Parathyroid adenoma (tissue), 2 donors: Measurements from ENCODE around the gene LPAR3.

ENCODE experiments used
- H2AFZ ChIP-seq: fragments of 300-600 bp; sonication (generic); one replicate; pipeline ENCODE4 v1.7.0; 2017; ENCODE audit warnings: antibody characterized with exemption, mild to moderate bottlenecking
- H3K27ac ChIP-seq: fragments of 300-600 bp; sonication (generic); one replicate; pipeline ENCODE4 v1.7.0; 2017
- H3K27me3 ChIP-seq: fragments of 300-600 bp; sonication (generic); one replicate; pipeline ENCODE4 v1.7.0; 2017; ENCODE audit warnings: low read length; ENCODE audit not compliant: control insufficient read depth, insufficient read depth
- H3K36me3 ChIP-seq: fragments of 300-600 bp; sonication (generic); one replicate; pipeline ENCODE4 v1.7.0; 2017; ENCODE audit warnings: low read length; ENCODE audit not compliant: control insufficient read depth, insufficient read depth
- H3K4me1 ChIP-seq: fragments of 300-600 bp; sonication (generic); one replicate; pipeline ENCODE4 v1.7.0; 2017; ENCODE audit warnings: control low read depth
- H3K4me2 ChIP-seq: fragments of 300-600 bp; sonication (generic); one replicate; pipeline ENCODE4 v1.7.0; 2017; ENCODE audit warnings: low read length
- H3K4me3 ChIP-seq: fragments of 300-600 bp; sonication (generic); one replicate; pipeline ENCODE4 v1.7.0; 2017; ENCODE audit warnings: low read depth, low read length
- H3K79me2 ChIP-seq: fragments of 300-600 bp; sonication (generic); one replicate; pipeline ENCODE4 v1.7.0; 2017; ENCODE audit warnings: control low read depth
- H3K9ac ChIP-seq: fragments of 300-600 bp; sonication (generic); one replicate; pipeline ENCODE4 v1.7.0; 2017; ENCODE audit warnings: mild to moderate bottlenecking
- H3K9me3 ChIP-seq: fragments of 300-600 bp; sonication (generic); one replicate; pipeline ENCODE4 v1.7.0; 2017; ENCODE audit warnings: low read length; ENCODE audit not compliant: control insufficient read depth
- TF ChIP-seq, protein P1 (sequence below): fragments of 300-600 bp; sonication (generic); IDR thresholded peaks from one replicate; pipeline ENCODE4 v1.7.0; 2017; ENCODE audit warnings: antibody characterized with exemption, mild to moderate bottlenecking
- donor health status: primary hyperparathyroidism.

The LPAR3 gene

DNA sequence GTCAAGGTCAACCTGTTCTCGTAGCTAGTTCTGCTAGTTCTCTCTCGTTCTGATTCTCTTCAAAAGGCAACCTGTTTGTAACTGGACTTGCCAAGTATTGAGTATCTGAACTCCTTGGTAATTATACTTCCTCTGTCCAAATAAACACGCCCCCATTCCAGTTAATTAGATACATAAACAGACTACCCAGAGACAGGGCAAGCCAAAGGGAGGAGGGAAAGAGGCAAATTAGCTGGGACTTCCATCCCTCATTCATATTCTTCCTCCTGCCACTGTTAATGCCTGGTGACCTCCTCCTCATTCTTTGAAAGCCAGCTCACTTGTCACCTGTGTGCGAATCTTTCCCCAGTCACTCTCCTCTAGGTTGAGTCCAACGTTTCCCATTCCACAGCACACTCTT is 62.9 kb downstream of the LPAR3 start:
- TF ChIP-seq, protein P1, sequence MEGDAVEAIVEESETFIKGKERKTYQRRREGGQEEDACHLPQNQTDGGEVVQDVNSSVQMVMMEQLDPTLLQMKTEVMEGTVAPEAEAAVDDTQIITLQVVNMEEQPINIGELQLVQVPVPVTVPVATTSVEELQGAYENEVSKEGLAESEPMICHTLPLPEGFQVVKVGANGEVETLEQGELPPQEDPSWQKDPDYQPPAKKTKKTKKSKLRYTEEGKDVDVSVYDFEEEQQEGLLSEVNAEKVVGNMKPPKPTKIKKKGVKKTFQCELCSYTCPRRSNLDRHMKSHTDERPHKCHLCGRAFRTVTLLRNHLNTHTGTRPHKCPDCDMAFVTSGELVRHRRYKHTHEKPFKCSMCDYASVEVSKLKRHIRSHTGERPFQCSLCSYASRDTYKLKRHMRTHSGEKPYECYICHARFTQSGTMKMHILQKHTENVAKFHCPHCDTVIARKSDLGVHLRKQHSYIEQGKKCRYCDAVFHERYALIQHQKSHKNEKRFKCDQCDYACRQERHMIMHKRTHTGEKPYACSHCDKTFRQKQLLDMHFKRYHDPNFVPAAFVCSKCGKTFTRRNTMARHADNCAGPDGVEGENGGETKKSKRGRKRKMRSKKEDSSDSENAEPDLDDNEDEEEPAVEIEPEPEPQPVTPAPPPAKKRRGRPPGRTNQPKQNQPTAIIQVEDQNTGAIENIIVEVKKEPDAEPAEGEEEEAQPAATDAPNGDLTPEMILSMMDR: no peak
- Histone ChIP-seq H3K27me3 (no peaks in the 10 kb centered on the region), H3K4me3 (no peak overlapping the region), H3K36me3 (no peaks in the 10 kb centered on the region), H3K27ac (no peak overlapping the region), H3K9me3 (no peaks in the 10 kb centered on the region), H3K4me1 (no peaks in the 10 kb centered on the region), H3K4me2 (no peak overlapping the region), H3K9ac (no peak overlapping the region), H2AFZ (no peak overlapping the region), H3K79me2 (no peaks in the 10 kb centered on the region)

DNA sequence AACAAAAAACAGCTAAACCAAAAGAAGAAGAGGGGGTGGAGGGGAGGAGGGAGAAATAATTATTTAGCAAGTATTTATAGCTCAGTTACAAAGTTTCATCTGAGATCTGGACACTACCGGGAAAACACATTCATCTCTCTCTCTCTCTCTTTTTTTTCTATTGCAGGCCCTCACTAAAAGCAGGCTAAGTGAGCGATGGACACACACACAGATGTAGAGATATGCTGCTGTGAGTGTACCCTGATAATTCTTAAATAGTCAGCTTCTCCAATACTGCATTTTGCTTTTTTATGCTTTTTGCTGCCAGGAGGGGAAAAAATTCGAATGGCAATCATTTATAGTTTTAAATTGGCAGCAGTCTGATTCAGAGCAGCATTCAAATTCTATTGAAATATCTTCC is 65.0 kb downstream of the LPAR3 start:
- Histone ChIP-seq H3K4me2 (no peak overlapping the region), H3K36me3 (no peaks in the 10 kb centered on the region), H3K79me2 (no peaks in the 10 kb centered on the region), H3K9ac (no peak overlapping the region), H2AFZ (no peak overlapping the region), H3K27me3 (no peaks in the 10 kb centered on the region), H3K4me3 (no peak overlapping the region), H3K27ac (no peak overlapping the region), H3K9me3 (no peaks in the 10 kb centered on the region), H3K4me1 (no peaks in the 10 kb centered on the region)
- TF ChIP-seq, protein P1: no peak

DNA sequence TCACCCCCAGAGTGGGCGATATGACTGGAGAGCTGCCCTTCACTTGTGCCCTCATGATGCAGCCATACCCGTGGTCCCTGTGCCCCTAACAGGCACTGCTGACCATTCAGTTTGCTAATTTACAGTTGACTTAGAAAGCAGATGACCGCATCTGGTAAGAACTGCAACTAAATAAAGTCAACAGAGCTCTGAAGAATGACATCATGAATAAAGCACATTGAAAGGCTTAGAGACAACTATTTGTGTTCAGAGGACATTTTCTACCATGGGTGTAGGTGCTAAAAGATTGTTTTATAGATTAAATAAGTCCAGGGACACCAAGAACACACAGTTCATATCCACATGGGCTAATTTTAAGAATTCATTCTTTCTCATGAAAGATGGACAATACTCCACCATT is 65.5 kb downstream of the LPAR3 start:
- Histone ChIP-seq H3K9me3 (no peaks in the 10 kb centered on the region), H3K4me2 (no peak overlapping the region), H3K79me2 (no peaks in the 10 kb centered on the region), H3K27ac (no peak overlapping the region), H3K9ac (no peak overlapping the region), H3K36me3 (no peaks in the 10 kb centered on the region), H3K4me3 (no peak overlapping the region), H3K4me1 (no peaks in the 10 kb centered on the region), H3K27me3 (no peaks in the 10 kb centered on the region), H2AFZ (no peak overlapping the region)
- TF ChIP-seq, protein P1: no peak

- Histone ChIP-seq H3K27ac (no peak overlapping the region), H3K9ac (no peak overlapping the region), H3K4me1 (no peaks in the 10 kb centered on the region), H3K27me3 (no peaks in the 10 kb centered on the region), H3K4me3 (no peak overlapping the region), H3K9me3 (no peaks in the 10 kb centered on the region), H3K79me2 (no peaks in the 10 kb centered on the region), H3K36me3 (no peaks in the 10 kb centered on the region), H2AFZ (no peak overlapping the region), H3K4me2 (no peak overlapping the region)
- TF ChIP-seq, protein P1: no peak
Observed at GRCh38 chr1:84825161-84825560, 67.8 kb downstream of the LPAR3 start.

- H3K4me3 ChIP-seq: no peak overlapping the region
- H3K27ac ChIP-seq: no peak overlapping the region
- no peaks in the 10 kb centered on the region for H3K36me3 ChIP-seq
- no peaks in the 10 kb centered on the region for H3K9me3 ChIP-seq
- H3K4me2 ChIP-seq: no peak overlapping the region
- TF ChIP-seq, protein P1: no peak
- H3K27me3 ChIP-seq: no peaks in the 10 kb centered on the region
- H3K9ac ChIP-seq: no peak overlapping the region
- no peaks in the 10 kb centered on the region for H3K4me1 ChIP-seq
- H3K79me2 ChIP-seq: no peaks in the 10 kb centered on the region
- no peak overlapping the region for H2AFZ ChIP-seq
Observed at GRCh38 chr1:84823991-84824390, 69.0 kb downstream of the LPAR3 start.
